ENCODE data around the gene FAAP20. TPM values are rescaled to one million over a fixed set of nuclear protein-coding genes. Genes with fewer than 3 reads are reported as not detected.

Gene FAAP20
- total and polyA plus RNA-seq, 9 of the 15 experiments (the other 6 are each of a cell fraction or from before 2014, with no cell fraction given) = 0.58 to 143 (median 9.9) TPM

DNA sequence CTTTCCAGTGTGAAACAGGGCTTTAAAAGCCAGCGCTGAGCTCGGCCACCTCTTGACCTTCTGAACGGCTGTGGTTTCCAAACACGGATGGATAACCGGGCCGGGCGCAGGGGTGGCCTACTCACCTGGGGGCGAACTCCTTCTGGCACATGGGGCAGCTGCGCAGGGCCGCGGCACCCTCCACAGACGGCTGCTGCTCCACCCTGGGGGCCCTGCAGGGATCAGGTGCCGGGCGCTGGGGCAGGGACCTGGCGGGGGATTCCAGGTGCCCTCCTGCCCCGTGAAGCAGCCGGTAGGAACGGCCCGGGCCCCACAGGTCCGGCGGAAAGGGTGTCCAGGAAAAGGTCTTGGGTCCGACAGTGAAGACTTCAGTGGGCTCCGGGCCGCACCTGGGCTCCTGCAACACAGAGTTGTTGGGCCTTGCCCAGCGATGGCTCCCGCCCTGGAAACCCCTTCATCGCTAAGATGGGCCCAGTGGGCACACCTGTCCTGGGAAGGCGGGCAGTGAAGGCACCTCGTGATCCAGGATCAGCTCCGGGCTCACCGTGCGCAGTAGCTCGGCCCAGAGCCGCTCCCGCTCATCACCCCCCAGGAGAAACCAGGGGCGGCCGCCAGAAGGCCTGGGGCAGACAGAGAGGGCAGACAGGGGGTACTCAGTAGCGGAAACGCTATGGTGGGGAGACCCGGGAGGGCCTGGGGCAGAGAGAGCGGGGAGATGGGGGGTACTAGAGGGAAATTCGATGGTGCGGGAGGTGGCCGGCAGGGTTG lies 874 bp downstream of the FAAP20 start (continued):
- TF ChIP-seq ZBTB40 (IDR thresholded peaks at IDR 0.05) (peak; percentile 10; the same call in 1 of the 2 replicates), ZBTB40 (CRISPR knock-in tag; IDR thresholded peaks at IDR 0.05) (no peak), HNRNPL (IDR thresholded peaks at IDR 0.05; ENCODE audit: low read depth, low read length) (0 out of 2 replicates have a peak, but pooled peaks have one; percentile 18), MEIS2 (IDR thresholded peaks at IDR 0.05; ENCODE audit: partially characterized antibody) (no peak), HDAC6 (IDR thresholded peaks at IDR 0.05; ENCODE audit: low read depth, low read length) (no peak), NELFE (IDR thresholded peaks at IDR 0.05; ENCODE audit: insufficient read depth, insufficient read length) (no peak), CGGBP1 (CRISPR knock-in tag; IDR thresholded peaks at IDR 0.05) (no peak), RBFOX2 (IDR thresholded peaks at IDR 0.05; ENCODE audit: low read depth, low read length) (peak; percentile 67), ZNF507 (tag; conservative IDR thresholded peaks at IDR 0.05) (no peak), HMGXB4 (CRISPR knock-in tag; IDR thresholded peaks at IDR 0.05) (no peak), TEAD1 (CRISPR knock-in tag; IDR thresholded peaks at IDR 0.05) (no peak), ZNF696 (CRISPR knock-in tag; conservative IDR thresholded peaks at IDR 0.05) (no peak), HDAC2 (IDR thresholded peaks at IDR 0.05) (no peak), NR3C1 (CRISPR knock-in tag; IDR thresholded peaks at IDR 0.05) (peak; percentile 29; the same call in 1 of the 2 replicates), SAFB (IDR thresholded peaks at IDR 0.05; ENCODE audit: borderline replicate concordance, low read depth, low read length) (no peak), CCAR2 (IDR thresholded peaks at IDR 0.05; ENCODE audit: low read depth, low read length) (no peak)
- TF ChIP-seq, protein P1, sequence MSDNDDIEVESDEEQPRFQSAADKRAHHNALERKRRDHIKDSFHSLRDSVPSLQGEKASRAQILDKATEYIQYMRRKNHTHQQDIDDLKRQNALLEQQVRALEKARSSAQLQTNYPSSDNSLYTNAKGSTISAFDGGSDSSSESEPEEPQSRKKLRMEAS (CRISPR knock-in tag; IDR thresholded peaks at IDR 0.05) = 0 out of 2 replicates have a peak, but pooled peaks have one; percentile 28
